ENCODE data around the gene TLK1.

The TLK1 gene

GRCh38 chr2:171149171-171149938 lies 11.3 kb downstream of the TLK1 start:
- H3K4me3 ChIP-seq (ENCODE audit: low read length): no peak overlapping the region
- no peak for DNase-seq (ENCODE audit: low read depth, low spot score)

GRCh38 chr2:171147081-171147480 lies 13.6 kb downstream of the TLK1 start:
- no peak overlapping the region for H3K4me3 ChIP-seq (ENCODE audit: low read length)
- no peak for DNase-seq (ENCODE audit: low read depth, low spot score)

- no peak overlapping the region for H3K4me3 ChIP-seq (ENCODE audit: low read length)
- DNase-seq (ENCODE audit: low read depth, low spot score): no peak
Observed at GRCh38 chr2:171146633-171147032, 14.1 kb downstream of the TLK1 start.

GRCh38 chr2:171146071-171146470 lies 14.6 kb downstream of the TLK1 start:
- no peak for DNase-seq (ENCODE audit: low read depth, low spot score)
- no peak overlapping the region for H3K4me3 ChIP-seq (ENCODE audit: low read length)

- H3K4me3 ChIP-seq (ENCODE audit: low read length): no peak overlapping the region
- no peak for DNase-seq (ENCODE audit: low read depth, low spot score)
Observed at GRCh38 chr2:171143670-171144062, 17.0 kb downstream of the TLK1 start.

- H3K4me3 ChIP-seq (ENCODE audit: low read length): no peak overlapping the region
- no peak for DNase-seq (ENCODE audit: low read depth, low spot score)
Observed at GRCh38 chr2:171142398-171142797, 18.3 kb downstream of the TLK1 start.

- no peak overlapping the region for H3K4me3 ChIP-seq (ENCODE audit: low read length)
- no peak for DNase-seq (ENCODE audit: low read depth, low spot score)
Observed at GRCh38 chr2:171141320-171141719, 19.4 kb downstream of the TLK1 start.

GRCh38 chr2:171139860-171140259 lies 20.8 kb downstream of the TLK1 start:
- no peak for DNase-seq (ENCODE audit: low read depth, low spot score)
- no peak overlapping the region for H3K4me3 ChIP-seq (ENCODE audit: low read length)

- DNase-seq (ENCODE audit: low read depth, low spot score): no peak
Observed at GRCh38 chr2:171136024-171136423, 24.7 kb downstream of the TLK1 start.

GRCh38 chr2:171134624-171135230 lies 26.0 kb downstream of the TLK1 start:
- H3K4me3 ChIP-seq (ENCODE audit: low read length): no peak overlapping the region
- no peak for DNase-seq (ENCODE audit: low read depth, low spot score)

More at GRCh38 chr2:171136024-171136423, 24.7 kb downstream of the TLK1 start:
- H3K4me3 ChIP-seq (ENCODE audit: low read length): no peak overlapping the region

- DNase-seq (ENCODE audit: low read depth, low spot score): no peak
- no peak overlapping the region for H3K4me3 ChIP-seq (ENCODE audit: low read length)
Observed at GRCh38 chr2:171132086-171132485, 28.6 kb downstream of the TLK1 start.

GRCh38 chr2:171128461-171128860 lies 32.2 kb downstream of the TLK1 start:
- no peak for DNase-seq (ENCODE audit: low read depth, low spot score)
- no peak overlapping the region for H3K4me3 ChIP-seq (ENCODE audit: low read length)

GRCh38 chr2:171124541-171124940 lies 36.2 kb downstream of the TLK1 start:
- no peak for DNase-seq (ENCODE audit: low read depth, low spot score)
- no peak overlapping the region for H3K4me3 ChIP-seq (ENCODE audit: low read length)

- H3K4me3 ChIP-seq (ENCODE audit: low read length): no peak overlapping the region
- no peak for DNase-seq (ENCODE audit: low read depth, low spot score)
Observed at GRCh38 chr2:171109571-171109970, 51.1 kb downstream of the TLK1 start.

- no peak for DNase-seq (ENCODE audit: low read depth, low spot score)
- H3K4me3 ChIP-seq (ENCODE audit: low read length): no peak overlapping the region
Observed at GRCh38 chr2:171109020-171109419, 51.7 kb downstream of the TLK1 start.

- no peak overlapping the region for H3K4me3 ChIP-seq (ENCODE audit: low read length)
- DNase-seq (ENCODE audit: low read depth, low spot score): no peak
Observed at GRCh38 chr2:171107803-171108202, 52.9 kb downstream of the TLK1 start.

- H3K4me3 ChIP-seq (ENCODE audit: low read length): no peak overlapping the region
- no peak for DNase-seq (ENCODE audit: low read depth, low spot score)
Observed at GRCh38 chr2:171104379-171104778, 56.3 kb downstream of the TLK1 start.

GRCh38 chr2:171102802-171103201 lies 57.9 kb downstream of the TLK1 start:
- H3K4me3 ChIP-seq (ENCODE audit: low read length): no peak overlapping the region
- no peak for DNase-seq (ENCODE audit: low read depth, low spot score)

- H3K4me3 ChIP-seq (ENCODE audit: low read length): no peak overlapping the region
- DNase-seq (ENCODE audit: low read depth, low spot score): no peak
Observed at GRCh38 chr2:171100370-171100769, 60.3 kb downstream of the TLK1 start.

- H3K4me3 ChIP-seq (ENCODE audit: low read length): no peak overlapping the region
- DNase-seq (ENCODE audit: low read depth, low spot score): no peak
Observed at GRCh38 chr2:171098607-171099006, 62.1 kb downstream of the TLK1 start.

GRCh38 chr2:171095014-171095582 lies 65.6 kb downstream of the TLK1 start:
- DNase-seq (ENCODE audit: low read depth, low spot score): no peak
- no peak overlapping the region for H3K4me3 ChIP-seq (ENCODE audit: low read length)

All from Jurkat, Clone E6-1 (cell line).